ENCODE data around the gene VPS4A. TPM values are rescaled to one million over a fixed set of nuclear protein-coding genes. Genes with fewer than 3 reads are reported as not detected.

Gene VPS4A
- total RNA-seq, 1 experiment from 2014 or later = 38.9 TPM

- in situ Hi-C loops (cut with HindIII; ENCODE audit: low pct_unique_long_range_greater_than_20kb, low sequenced_read_pairs) = no loop called here
- no peak for DNase-seq (ENCODE audit: low read depth)
Measured at GRCh38 chr16:69301187-69301586, 10.0 kb upstream of the VPS4A start.

DNA sequence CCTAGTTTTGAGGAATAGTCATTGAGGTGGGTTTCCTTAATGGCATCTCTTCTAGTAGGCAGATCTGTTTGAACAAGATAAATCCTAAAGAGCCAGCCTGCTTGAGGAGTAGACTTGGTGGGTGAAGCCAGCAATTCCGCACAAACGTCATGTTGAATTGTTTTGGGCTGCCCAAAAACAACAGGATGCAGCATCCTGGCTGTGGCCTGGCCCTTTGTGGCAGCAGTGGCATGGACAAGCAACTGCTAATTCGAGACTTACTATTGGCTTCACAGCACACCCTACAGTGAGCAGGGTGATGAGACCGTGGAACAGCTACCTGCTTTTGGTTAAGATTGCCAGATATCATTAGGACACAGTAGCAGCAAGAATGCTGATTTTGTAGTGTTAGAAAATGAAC lies 9.3 kb upstream of the VPS4A start:
- in situ Hi-C loops (cut with HindIII; ENCODE audit: low pct_unique_long_range_greater_than_20kb, low sequenced_read_pairs) = no loop called here
- no peak for DNase-seq (ENCODE audit: low read depth)

DNA sequence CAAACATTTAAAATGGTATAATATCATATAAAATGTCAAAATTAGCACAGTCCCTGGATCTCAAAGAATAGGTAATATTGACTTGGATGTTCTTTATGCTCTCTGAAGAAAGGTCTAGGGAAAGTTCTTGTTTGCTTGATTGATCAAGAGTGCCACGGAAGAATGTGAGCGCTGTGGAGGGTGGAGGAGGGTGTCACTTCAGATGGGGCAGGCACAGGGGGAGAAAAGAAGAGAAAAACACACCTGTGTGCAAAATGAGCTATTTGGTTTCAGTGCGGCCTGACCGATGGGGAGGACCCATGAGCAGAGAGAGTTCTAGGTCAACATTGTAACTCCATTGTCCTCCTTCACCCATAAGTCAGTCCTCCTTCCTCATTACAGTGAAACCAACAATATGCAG lies 8.8 kb upstream of the VPS4A start:
- in situ Hi-C loops (cut with HindIII; ENCODE audit: low pct_unique_long_range_greater_than_20kb, low sequenced_read_pairs) = no loop called here
- no peak for DNase-seq (ENCODE audit: low read depth)

DNA sequence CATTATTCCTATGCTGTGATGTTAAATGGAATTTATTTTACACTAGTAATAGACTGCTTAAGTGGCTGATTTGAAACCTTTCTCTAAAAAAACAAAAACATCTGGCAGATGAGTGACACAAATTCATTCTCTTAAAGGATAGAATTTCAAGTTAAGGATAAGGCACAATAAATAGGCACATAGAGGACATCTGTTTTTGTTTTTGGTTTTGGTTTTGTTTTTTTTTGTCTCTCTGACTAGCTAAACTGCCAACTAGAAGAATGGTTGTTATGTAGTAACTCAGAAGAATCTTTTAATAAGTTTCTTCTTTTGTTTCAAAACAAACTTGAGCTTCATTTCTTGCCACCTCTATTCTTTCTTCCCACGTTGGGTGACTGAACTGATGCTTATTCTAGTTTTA lies 5.1 kb upstream of the VPS4A start:
- no peak for DNase-seq (ENCODE audit: low read depth)
- in situ Hi-C loops (cut with HindIII; ENCODE audit: low pct_unique_long_range_greater_than_20kb, low sequenced_read_pairs) = no loop called here

DNA sequence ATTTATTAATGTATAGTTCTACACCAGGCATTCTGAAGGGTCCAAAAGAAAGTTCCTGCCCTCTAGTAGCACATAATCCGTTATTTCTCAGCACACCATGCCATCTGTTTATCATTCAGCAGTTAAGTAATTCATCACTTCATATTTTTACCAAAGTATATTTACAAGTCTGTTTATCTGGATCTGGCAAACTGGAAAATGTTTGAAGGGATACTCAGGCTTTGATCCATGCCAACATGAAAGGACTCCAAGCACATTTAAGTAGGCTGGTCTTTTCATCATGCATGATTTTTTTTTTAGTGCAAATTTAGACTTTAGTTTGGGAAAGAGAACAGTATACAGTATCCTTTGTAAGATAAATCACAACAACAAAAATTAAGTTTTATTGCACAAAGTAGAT lies 4.1 kb upstream of the VPS4A start:
- in situ Hi-C loops (cut with HindIII; ENCODE audit: low pct_unique_long_range_greater_than_20kb, low sequenced_read_pairs) = no loop called here
- no peak for DNase-seq (ENCODE audit: low read depth)

DNA sequence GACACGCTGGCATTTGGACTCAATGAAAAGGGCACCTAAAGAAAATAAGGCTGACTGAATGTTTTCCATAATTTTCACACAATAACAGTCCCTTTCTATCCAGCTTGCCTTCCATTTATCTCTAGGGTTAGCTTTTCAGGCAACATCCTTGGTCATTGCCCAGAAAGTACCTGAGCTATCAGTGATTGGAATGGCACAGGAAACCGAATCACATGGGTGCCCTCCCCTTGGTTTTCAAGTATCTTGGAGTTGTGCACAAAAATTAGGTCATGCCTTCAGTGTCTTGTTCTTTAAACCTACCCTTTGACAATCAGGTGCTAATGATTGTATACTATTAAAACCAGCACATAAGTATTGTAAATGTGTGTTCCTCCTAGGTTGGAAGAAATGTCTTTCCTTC lies 3.3 kb upstream of the VPS4A start:
- in situ Hi-C loops (cut with HindIII; ENCODE audit: low pct_unique_long_range_greater_than_20kb, low sequenced_read_pairs) = no loop called here
- no peak for DNase-seq (ENCODE audit: low read depth)

DNA sequence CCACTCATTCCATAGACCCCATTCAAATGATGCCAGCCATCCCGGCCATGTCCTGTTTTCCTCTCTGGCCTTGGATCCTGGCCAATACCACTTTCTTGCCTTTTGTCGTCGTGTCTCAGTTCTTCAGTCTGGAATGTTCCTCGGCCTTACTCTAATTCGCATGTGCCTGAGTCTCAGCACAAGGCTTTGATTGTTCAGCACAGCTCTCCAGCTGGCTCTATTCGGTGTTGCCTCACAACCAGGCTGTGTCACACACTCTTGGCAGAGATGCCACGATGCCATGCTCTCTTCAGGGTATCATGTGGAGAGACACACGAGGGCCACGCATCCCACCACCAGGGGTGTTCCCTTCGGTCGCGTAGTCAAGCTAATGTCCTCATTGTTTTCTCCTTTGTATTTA lies 1.8 kb upstream of the VPS4A start:
- no peak for DNase-seq (ENCODE audit: low read depth)
- in situ Hi-C loops (cut with HindIII; ENCODE audit: low pct_unique_long_range_greater_than_20kb, low sequenced_read_pairs) = no loop called here

- DNase-seq (ENCODE audit: low read depth) = no peak
- in situ Hi-C loops (cut with HindIII; ENCODE audit: low pct_unique_long_range_greater_than_20kb, low sequenced_read_pairs) = no loop called here
Measured at GRCh38 chr16:69311533-69312387, 610 bp downstream of the VPS4A start.

DNA sequence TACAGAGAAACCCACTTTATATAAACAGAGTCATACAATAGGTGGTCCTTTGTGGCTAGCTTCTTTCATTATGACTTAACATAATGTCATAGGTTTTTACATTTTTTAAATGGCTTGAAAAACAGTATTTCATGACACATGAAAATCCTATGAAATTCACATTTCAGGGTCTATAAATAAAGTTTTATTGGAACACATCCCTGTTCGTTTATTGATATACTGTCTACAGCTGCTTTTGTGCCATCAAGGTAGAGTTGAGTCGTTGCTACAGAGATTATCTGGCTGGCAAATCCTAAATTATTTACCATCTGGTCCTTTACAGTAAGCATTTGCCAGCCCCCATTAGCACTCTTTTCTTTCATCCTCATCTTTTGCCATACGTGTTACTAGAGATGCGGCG lies 2.3 kb downstream of the VPS4A start:
- in situ Hi-C loops (cut with HindIII; ENCODE audit: low pct_unique_long_range_greater_than_20kb, low sequenced_read_pairs) = no loop called here
- DNase-seq (ENCODE audit: low read depth) = no peak

DNA sequence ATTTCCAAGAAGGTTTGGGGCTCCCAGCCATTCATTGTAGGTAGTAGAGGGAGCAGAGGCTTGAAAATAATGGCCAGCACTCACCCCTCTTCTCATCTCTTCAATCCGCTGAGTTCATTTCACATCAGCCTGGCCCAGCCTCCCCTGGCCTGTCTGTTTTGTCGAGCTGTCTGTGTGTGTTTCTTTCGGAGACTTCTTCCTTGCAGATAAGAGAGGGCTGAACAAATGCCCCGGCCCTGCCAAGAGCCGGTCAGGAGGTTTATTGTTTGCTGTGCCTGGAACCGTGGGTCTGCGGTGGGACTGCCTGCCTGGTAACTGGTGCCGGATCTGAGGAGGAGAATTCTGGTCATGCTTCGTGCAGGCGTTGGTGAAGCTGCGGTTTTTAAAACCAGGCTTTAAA lies 3.4 kb downstream of the VPS4A start:
- in situ Hi-C loops (cut with HindIII; ENCODE audit: low pct_unique_long_range_greater_than_20kb, low sequenced_read_pairs) = no loop called here
- no peak for DNase-seq (ENCODE audit: low read depth)

GRCh38 chr16:69315486-69316311 lies 4.5 kb downstream of the VPS4A start:
- in situ Hi-C loops (cut with HindIII; ENCODE audit: low pct_unique_long_range_greater_than_20kb, low sequenced_read_pairs) = no loop called here
- no peak for DNase-seq (ENCODE audit: low read depth)

GRCh38 chr16:69316595-69317034 lies 5.5 kb downstream of the VPS4A start:
- DNase-seq (ENCODE audit: low read depth) = no peak
- in situ Hi-C loops (cut with HindIII; ENCODE audit: low pct_unique_long_range_greater_than_20kb, low sequenced_read_pairs) = no loop called here

- in situ Hi-C loops (cut with HindIII; ENCODE audit: low pct_unique_long_range_greater_than_20kb, low sequenced_read_pairs) = no loop called here
- no peak for DNase-seq (ENCODE audit: low read depth)
Measured at GRCh38 chr16:69318177-69318910, 7.2 kb downstream of the VPS4A start.

GRCh38 chr16:69318911-69319289 lies 7.8 kb downstream of the VPS4A start:
- no peak for DNase-seq (ENCODE audit: low read depth)
- in situ Hi-C loops (cut with HindIII; ENCODE audit: low pct_unique_long_range_greater_than_20kb, low sequenced_read_pairs) = no loop called here

DNA sequence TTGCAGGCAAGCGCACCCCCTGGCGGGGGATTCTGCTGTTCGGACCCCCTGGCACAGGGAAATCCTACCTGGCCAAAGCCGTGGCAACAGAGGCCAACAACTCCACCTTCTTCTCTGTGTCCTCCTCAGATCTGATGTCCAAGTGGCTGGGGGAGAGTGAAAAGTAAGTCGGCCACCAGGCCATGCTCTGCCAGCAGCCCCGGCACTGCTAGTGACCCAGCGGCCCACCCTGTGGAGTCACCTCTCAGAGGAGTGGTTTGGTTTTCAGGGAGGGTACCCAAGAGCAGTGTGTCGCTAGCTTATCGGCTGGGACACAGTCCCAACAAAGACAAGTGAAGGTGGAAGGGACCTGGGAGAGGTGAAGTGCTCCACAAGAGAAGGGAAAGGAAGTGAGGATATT lies 8.2 kb downstream of the VPS4A start:
- in situ Hi-C loops (cut with HindIII; ENCODE audit: low pct_unique_long_range_greater_than_20kb, low sequenced_read_pairs) = no loop called here

DNA sequence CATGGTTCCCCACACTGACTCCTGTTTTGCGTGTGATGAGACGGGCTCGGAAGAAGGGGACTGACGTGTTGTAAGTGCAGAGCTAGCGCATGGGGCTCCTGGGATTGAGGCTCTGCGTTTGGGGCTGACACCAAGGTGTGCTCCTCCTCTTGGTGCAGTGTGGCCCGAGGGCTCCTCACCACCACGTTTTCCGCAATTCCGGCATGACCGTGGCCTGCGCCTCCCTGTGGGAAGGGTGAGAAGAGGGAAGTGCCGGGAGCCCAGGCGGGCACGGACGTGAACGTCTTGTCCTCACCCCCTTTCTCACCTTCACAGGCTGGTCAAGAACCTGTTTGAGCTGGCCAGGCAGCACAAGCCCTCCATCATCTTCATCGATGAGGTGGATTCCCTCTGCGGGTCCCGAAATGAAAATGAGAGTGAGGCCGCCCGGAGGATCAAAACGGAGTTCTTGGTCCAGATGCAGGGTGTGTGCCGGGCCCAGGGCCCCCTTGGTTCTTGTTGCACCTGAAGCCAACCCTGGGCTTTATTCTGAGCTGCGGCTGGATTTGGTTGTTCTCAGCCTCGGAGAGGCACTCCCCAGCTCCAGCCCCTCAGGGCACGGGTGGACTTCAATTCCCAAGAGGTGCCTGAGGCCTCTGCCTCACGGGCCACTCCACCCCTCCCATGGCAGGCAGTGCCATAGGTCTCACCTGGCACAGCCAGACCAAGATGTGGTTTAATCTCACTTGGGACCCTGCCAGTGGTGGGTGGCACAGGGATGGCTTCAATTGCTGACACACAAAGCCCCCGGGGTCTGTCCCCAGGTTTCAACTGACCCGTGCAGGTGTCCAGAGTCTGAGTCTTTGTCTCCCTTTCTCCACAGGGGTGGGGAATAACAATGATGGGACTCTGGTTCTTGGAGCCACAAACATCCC lies 8.9 kb downstream of the VPS4A start:
- in situ Hi-C loops (cut with HindIII; ENCODE audit: low pct_unique_long_range_greater_than_20kb, low sequenced_read_pairs) = no loop called here
- DNase-seq (ENCODE audit: low read depth) = no peak

More for the DNA sequence above, 8.2 kb downstream of the VPS4A start:
- DNase-seq (ENCODE audit: low read depth) = no peak

- no peak for DNase-seq (ENCODE audit: low read depth)
- in situ Hi-C loops (cut with HindIII; ENCODE audit: low pct_unique_long_range_greater_than_20kb, low sequenced_read_pairs) = no loop called here
Measured at GRCh38 chr16:69320740-69321073, 9.6 kb downstream of the VPS4A start.

- in situ Hi-C loops (cut with HindIII; ENCODE audit: low pct_unique_long_range_greater_than_20kb, low sequenced_read_pairs) = no loop called here
- no peak for DNase-seq (ENCODE audit: low read depth)
Measured at GRCh38 chr16:69321080-69321479, 9.9 kb downstream of the VPS4A start.

Data from Caki2 (cell line).